Sigmoid colon (tissue), 7 donors: ENCODE results near the gene RCOR2. TPM values are rescaled to one million over a fixed set of nuclear protein-coding genes. Genes with fewer than 3 reads are reported as not detected.
A peak's percentile ranks its signal among the peaks of the same experiment; 100 is the strongest.

ENCODE experiments used
- DNase-seq: peaks from one replicate; pipeline ENCODE4 v3.0.0-alpha.2; 2019
- H3K27ac ChIP-seq, 4 donors: fragments of 200-600 bp; sonication (generic); one replicate each; pipeline ENCODE4 v1.5.1; 2016 to 2019; ENCODE audit warnings: mild to moderate bottlenecking in 1 of 4
- H3K27me3 ChIP-seq, 3 donors: fragments of 200-600 bp; sonication (generic); one replicate each; pipeline ENCODE4 v1.5.1; 2019; ENCODE audit warnings: mild to moderate bottlenecking in 1 of 3
- H3K36me3 ChIP-seq, 4 donors: fragments of 200-600 bp; sonication (generic); one replicate each; pipeline ENCODE4 v1.5.1; 2016 to 2019
- H3K4me1 ChIP-seq, 4 donors: fragments of 200-600 bp; sonication (generic); one replicate each; pipeline ENCODE4 v1.5.1; 2017 to 2019
- H3K4me3 ChIP-seq, 4 donors: fragments of 200-600 bp; sonication (generic); one replicate each; pipeline ENCODE4 v1.5.1; 2017 to 2019; ENCODE audit warnings: mild to moderate bottlenecking in 2 of 4, moderate library complexity in 1 of 4
- H3K9me3 ChIP-seq, 4 donors: fragments of 200-600 bp in 3 of 4; sonication (generic) in 3 of 4; one replicate each; pipeline versions ENCODE4 v1.5.1 to v1.6.1; 2013 to 2019
- EP300 ChIP-seq, 4 donors: sonication (generic); formaldehyde crosslinking; IDR thresholded peaks; one replicate each; pipeline ENCODE4 v1.6.1; 2017; ENCODE audit warnings: antibody characterized with exemption in 4 of 4
- POLR2A ChIP-seq, 2 donors: fragments of 450-650 bp; IDR thresholded peaks; one replicate each; pipeline ENCODE4 v1.6.1; 2016; ENCODE audit warnings: antibody characterized with exemption in 2 of 2, mild to moderate bottlenecking in 2 of 2, moderate library complexity in 2 of 2
- POLR2AphosphoS5 ChIP-seq, 4 donors: sonication (generic); formaldehyde crosslinking; IDR thresholded peaks; one replicate each; pipeline ENCODE4 v1.6.1; 2017; ENCODE audit warnings: antibody characterized with exemption in 4 of 4
- WGBS, 2 donors: extraction: QIAGEN DNeasy Blood & Tissue Kit; methylation state at CpG; one replicate each; pipeline ENCODE4 v1.1.7; 2013; 5-methylcytosine and 5-hydroxymethylcytosine counted together
- intact Hi-C: fragments of 100-400 bp; cut with DNase I; formaldehyde crosslinking; loops from one replicate; pipeline ENCODE4 v1.15.1; 2023
- polyA plus RNA-seq, 3 donors: library from polyadenylated mRNA; stranded (reverse); fragments of 200-250 nt; gene quantifications; one replicate each; pipeline ENCODE4 v1.2.3, GENCODE V29; 2013
- total RNA-seq, 4 donors: library from RNA; depleted of rRNA; stranded (reverse); fragments of >200 nt; gene quantifications; one replicate each; pipeline ENCODE4 v1.1.0, GENCODE V29; 2016
- TF ChIP-seq, protein P1 (sequence below), 4 experiments: fragments of 450-650 bp in 3 of 4; fragments of 200-600 bp in 1 of 4; IDR thresholded peaks; one replicate each; pipeline ENCODE4 v1.5.1; 2016 to 2019; ENCODE audit warnings: antibody characterized with exemption in 4 of 4, mild to moderate bottlenecking in 3 of 4, moderate library complexity in 2 of 4
- donor health status: healthy with polysubstance abuse.
- donor health status: Bipolar disorder and iron deficiency.
- donor health status: healthy.

The RCOR2 gene
- total and polyA plus RNA-seq, 7 donors: 0.49 to 2.4 (median 0.69) TPM

DNA sequence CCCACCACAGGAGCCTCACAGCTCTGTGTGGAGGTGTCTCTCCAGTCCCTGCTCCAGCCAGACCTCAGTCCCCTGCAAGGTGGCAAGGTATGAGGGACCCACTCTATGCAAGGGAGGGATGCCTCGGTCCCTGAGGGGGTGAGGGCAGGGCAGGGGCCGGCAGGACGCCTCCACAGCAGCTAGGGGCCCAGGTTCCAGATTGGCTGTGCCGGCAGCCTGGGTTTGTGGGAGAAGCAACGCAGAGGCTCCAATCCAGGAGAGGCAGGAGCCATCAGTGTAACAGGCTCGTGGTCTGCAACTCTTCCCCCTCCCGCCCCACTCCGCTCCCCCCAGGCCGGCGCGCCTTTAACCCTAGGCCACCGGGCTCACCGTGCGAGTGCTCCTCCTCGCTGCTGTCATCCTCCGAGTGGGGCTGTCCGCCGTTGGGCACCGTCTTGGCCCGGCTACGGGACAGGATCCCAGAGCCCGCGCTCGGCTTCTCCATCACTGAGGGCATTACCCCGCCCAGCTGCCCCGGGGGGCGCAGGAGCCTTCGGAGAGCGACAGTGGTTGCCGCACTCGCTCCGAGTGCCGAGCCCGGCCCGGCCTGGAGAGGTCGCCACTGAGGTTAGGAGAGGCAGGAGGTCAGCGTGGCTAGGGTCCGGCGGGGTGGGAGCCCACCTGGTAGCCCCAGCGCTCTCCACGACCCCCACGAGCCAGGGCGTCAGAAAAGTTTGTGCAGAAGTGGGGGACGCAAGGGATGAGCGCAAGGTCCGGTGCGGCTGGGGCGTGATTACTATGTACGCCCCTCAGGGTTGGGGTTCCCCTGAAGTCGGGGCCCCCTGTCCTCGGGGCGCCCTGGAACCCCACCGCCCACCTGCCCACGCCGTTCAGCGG lies 765 bp downstream of the RCOR2 start:
- Histone ChIP-seq H3K4me1 (peaks cover 2 to 58% (median 54%) of the 10 kb centered on the region in 4 donors), H3K9me3 (no peaks in the 10 kb centered on the region), H3K4me3 (peak overlapping the region; percentile 10 to 58 (median 51)), H3K27me3 (no peaks in the 10 kb centered on the region), H3K36me3 (no peaks in the 10 kb centered on the region), H3K27ac (peak overlapping the region; percentile 79 to 92 (median 84))
- no peak for DNase-seq
- 2 to 6% methylated on average over 56 of the region's 56 CpGs for WGBS, 2 donors
- TF ChIP-seq POLR2A (IDR thresholded peaks at IDR 0.05): no peak
- TF ChIP-seq, protein P1, sequence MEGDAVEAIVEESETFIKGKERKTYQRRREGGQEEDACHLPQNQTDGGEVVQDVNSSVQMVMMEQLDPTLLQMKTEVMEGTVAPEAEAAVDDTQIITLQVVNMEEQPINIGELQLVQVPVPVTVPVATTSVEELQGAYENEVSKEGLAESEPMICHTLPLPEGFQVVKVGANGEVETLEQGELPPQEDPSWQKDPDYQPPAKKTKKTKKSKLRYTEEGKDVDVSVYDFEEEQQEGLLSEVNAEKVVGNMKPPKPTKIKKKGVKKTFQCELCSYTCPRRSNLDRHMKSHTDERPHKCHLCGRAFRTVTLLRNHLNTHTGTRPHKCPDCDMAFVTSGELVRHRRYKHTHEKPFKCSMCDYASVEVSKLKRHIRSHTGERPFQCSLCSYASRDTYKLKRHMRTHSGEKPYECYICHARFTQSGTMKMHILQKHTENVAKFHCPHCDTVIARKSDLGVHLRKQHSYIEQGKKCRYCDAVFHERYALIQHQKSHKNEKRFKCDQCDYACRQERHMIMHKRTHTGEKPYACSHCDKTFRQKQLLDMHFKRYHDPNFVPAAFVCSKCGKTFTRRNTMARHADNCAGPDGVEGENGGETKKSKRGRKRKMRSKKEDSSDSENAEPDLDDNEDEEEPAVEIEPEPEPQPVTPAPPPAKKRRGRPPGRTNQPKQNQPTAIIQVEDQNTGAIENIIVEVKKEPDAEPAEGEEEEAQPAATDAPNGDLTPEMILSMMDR (IDR thresholded peaks at IDR 0.05): peak in 3 of 4 experiments; percentile 45 to 50 (median 48)
- intact Hi-C loops: no loop called here

DNA sequence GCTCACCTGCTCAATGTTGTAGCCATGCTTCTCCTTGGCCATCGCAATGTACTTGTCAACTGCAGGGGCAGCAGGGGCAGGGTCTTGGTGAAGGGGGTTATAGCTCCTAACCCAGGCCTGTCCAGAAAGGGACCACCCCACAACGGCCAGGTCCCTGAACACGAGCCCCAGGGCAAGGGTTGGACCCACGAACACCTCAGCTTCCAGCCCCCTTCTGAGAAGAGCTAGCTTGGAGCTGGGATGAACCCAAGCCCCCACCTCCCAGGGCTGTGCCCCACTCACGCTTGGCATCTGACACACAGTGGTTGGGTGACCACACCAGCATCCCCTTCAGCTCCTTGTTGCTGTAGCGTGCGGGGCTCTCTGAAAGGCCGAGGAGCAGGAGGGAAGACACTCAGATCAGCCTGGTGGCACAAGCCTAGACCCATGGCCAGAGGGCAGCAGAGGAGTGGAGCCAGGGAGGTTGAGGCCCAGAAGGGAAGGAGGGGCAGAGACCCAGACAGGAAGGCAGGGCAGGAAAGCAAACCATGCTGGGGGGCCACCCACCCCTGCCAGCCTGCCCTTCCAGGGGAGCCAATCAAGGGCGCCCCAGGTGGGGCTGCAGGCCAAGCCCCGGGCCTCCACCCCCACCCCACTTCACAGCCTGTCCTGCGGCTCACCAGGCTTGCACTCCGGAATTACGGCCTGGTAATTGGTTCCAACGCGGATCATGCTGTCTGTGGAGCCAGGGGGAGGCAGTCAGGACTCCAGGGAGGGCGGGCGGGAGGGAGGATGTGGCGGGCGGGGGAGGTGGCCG lies 1.9 kb downstream of the RCOR2 start:
- TF ChIP-seq POLR2AphosphoS5 (IDR thresholded peaks at IDR 0.05) (no peak), EP300 (IDR thresholded peaks at IDR 0.05) (no peak), POLR2A (IDR thresholded peaks at IDR 0.05) (no peak)
- TF ChIP-seq, protein P1 (IDR thresholded peaks at IDR 0.05): no peak
- H3K27ac ChIP-seq: no peak overlapping the region

DNA sequence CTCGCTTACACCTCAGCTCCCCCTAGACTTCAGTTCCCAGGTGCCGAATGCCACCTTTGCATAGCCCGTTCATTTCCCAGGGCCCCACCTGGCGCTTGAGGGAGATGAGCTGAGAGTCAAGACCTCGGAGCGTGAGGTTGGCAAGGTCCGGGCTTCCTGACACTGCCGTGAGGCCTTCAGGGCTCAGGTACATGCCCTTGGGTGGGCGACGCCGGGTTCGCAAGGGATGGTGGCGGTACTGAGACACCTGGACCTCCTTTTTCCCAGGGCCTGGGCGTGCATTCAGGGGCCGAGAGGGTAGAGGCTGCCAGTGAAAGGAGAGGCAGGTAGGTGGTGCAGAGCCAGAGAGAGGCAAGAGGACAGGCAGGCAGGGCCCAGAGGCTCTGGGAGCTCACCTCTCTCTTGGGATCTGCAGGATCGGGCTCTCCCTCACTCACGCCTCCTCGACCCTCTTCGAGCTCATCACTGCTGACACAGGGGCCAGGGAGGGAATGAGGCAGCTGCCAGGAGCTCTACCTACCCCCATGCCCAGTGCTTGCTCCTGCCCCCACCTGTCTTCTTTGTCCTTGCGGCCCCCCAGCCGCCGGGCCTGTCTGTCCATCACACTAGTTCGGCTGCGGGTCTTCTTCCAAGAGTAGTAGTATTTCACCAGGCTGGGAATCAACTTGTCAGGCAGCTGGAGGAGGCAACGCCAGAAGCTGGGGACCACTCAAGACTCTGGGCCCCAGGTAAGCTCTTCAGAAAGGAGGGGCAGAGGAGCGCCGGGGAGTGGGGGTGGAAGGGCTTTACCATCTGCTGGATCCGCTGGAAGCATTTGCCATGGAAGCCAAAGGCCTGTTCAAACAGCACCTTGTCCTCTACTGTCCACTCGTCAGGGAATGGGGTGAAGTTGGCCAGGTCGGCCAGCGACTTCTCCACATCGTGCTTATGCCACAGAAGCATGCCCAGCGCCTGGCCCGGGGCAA lies 2.8 kb downstream of the RCOR2 start:
- intact Hi-C loops: no loop called here
- TF ChIP-seq POLR2AphosphoS5 (IDR thresholded peaks at IDR 0.05) (no peak), POLR2A (IDR thresholded peaks at IDR 0.05) (no peak), EP300 (IDR thresholded peaks at IDR 0.05) (no peak)
- TF ChIP-seq, protein P1 (IDR thresholded peaks at IDR 0.05): no peak
- Histone ChIP-seq H3K9me3 (no peaks in the 10 kb centered on the region), H3K27ac (no peak overlapping the region), H3K4me3 (no peak overlapping the region), H3K36me3 (peaks cover 0 to 9% (median 0%) of the 10 kb centered on the region in 4 donors), H3K27me3 (no peaks in the 10 kb centered on the region), H3K4me1 (peaks cover 2 to 49% (median 40%) of the 10 kb centered on the region in 4 donors)
- no peak for DNase-seq
- WGBS, 2 donors: 91 to 95% methylated on average over 34 of the region's 34 CpGs

More for the DNA sequence above, 1.9 kb downstream of the RCOR2 start:
- intact Hi-C loops: no loop called here
- Histone ChIP-seq H3K4me1 (peaks cover 2 to 49% (median 46%) of the 10 kb centered on the region in 4 donors), H3K9me3 (no peaks in the 10 kb centered on the region), H3K4me3 (no peak overlapping the region), H3K27me3 (no peaks in the 10 kb centered on the region), H3K36me3 (no peaks in the 10 kb centered on the region)
- WGBS, 2 donors: 66 to 75% methylated on average over 20 of the region's 20 CpGs
- no peak for DNase-seq

DNA sequence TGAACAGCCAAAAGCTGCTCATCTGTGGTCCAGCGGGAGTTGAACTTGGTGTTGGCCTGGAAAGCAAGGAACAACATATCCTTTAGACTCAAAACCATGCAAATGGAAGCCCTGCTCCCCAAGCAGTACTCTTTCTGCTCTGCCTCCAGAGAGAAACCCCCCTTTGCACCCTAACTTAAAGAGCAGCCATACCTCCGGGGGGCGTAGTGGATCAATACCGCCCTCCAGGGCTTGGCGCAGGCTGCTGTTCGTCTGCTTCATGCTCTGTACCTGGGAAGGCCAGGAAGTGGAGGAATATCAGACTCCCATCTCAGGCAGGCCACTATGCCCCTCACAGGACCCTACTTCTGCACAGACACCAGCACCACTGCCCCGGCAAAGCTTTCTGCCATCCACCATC lies 4.3 kb downstream of the RCOR2 start:
- no peak for DNase-seq
- intact Hi-C loops: no loop called here
- no peak for TF ChIP-seq POLR2AphosphoS5 (IDR thresholded peaks at IDR 0.05)
- no peak for TF ChIP-seq POLR2A (IDR thresholded peaks at IDR 0.05)
- TF ChIP-seq EP300 (IDR thresholded peaks at IDR 0.05): no peak
- TF ChIP-seq, protein P1 (IDR thresholded peaks at IDR 0.05): no peak
- peaks cover 2 to 49% (median 40%) of the 10 kb centered on the region in 4 donors for H3K4me1 ChIP-seq
- H3K36me3 ChIP-seq: peaks cover 0 to 14% (median under 1%) of the 10 kb centered on the region in 4 donors
- H3K9me3 ChIP-seq: no peaks in the 10 kb centered on the region
- H3K27me3 ChIP-seq: no peaks in the 10 kb centered on the region
- H3K4me3 ChIP-seq: no peak overlapping the region
- no peak overlapping the region for H3K27ac ChIP-seq
- 91 to 92% methylated on average over 7 of the region's 7 CpGs for WGBS, 2 donors
